ENCODE measurements around the gene SOWAHA.

DNA sequence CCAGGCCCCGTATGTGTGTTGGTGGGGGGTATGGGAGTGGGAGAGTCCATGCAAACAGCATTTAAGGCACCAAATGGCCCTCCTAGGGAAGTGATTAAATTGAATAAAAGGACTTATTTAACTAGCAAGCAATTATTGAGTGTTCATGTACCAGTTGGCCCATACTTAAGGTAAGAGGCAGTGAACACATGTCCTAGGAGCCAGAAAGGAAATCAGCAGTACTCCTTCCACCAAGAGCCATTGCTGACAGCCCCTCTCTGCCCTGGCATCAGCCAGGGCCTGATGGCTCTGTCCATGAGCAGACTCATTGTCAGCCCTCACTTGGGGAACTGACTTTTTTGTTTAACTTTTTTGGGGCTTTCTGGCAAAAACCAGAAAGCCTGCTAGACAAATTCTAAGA, 27.8 kb downstream of the SOWAHA start:
- no peak for TF ChIP-seq HOXA7 (CRISPR knock-in tag; IDR thresholded peaks at IDR 0.05)
- no peak for TF ChIP-seq RAD21 (conservative IDR thresholded peaks at IDR 0.05 in 1 of 2, IDR thresholded peaks at IDR 0.05 in 1 of 2)
- TF ChIP-seq, protein P1, sequence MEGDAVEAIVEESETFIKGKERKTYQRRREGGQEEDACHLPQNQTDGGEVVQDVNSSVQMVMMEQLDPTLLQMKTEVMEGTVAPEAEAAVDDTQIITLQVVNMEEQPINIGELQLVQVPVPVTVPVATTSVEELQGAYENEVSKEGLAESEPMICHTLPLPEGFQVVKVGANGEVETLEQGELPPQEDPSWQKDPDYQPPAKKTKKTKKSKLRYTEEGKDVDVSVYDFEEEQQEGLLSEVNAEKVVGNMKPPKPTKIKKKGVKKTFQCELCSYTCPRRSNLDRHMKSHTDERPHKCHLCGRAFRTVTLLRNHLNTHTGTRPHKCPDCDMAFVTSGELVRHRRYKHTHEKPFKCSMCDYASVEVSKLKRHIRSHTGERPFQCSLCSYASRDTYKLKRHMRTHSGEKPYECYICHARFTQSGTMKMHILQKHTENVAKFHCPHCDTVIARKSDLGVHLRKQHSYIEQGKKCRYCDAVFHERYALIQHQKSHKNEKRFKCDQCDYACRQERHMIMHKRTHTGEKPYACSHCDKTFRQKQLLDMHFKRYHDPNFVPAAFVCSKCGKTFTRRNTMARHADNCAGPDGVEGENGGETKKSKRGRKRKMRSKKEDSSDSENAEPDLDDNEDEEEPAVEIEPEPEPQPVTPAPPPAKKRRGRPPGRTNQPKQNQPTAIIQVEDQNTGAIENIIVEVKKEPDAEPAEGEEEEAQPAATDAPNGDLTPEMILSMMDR (IDR thresholded peaks at IDR 0.05): no peak
- TF ChIP-seq JUN (IDR thresholded peaks at IDR 0.05): no peak
- no peak for TF ChIP-seq RNF2 (IDR thresholded peaks at IDR 0.05; ENCODE audit: borderline replicate concordance, low read depth)
- no peak for TF ChIP-seq CEBPB (IDR thresholded peaks at IDR 0.05)
- TF ChIP-seq, protein P2, sequence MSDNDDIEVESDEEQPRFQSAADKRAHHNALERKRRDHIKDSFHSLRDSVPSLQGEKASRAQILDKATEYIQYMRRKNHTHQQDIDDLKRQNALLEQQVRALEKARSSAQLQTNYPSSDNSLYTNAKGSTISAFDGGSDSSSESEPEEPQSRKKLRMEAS (IDR thresholded peaks at IDR 0.05): no peak
- TF ChIP-seq BHLHE40 (IDR thresholded peaks at IDR 0.05; ENCODE audit: low read depth, low read length): no peak
